ENCODE data around the gene SGSM1. TPM values are rescaled to one million over a fixed set of nuclear protein-coding genes. Genes with fewer than 3 reads are reported as not detected.

Gene SGSM1
- total and polyA plus RNA-seq, 2 donors (not counting 1 experiment from before 2014, with no cell fraction given) = not detected

GRCh38 chr22:24928322-24928721, 122.3 kb downstream of the SGSM1 start:
- no peak for DNase-seq (ENCODE audit: low read depth in 2 of 2)
- no peaks in the 10 kb centered on the region for H3K79me2 ChIP-seq (ENCODE audit: control insufficient read depth, insufficient read depth, low read length)
- no peak overlapping the region for H3K27ac ChIP-seq (ENCODE audit: insufficient read depth, low read length)
- no peaks in the 10 kb centered on the region for H3K27me3 ChIP-seq (ENCODE audit: control insufficient read depth, insufficient read depth, low read length)
- no peaks in the 10 kb centered on the region for H3K4me1 ChIP-seq (ENCODE audit: control insufficient read depth, extremely low read depth, insufficient read depth, low read length)
- no peak overlapping the region for H3K4me3 ChIP-seq (replicated peaks in 1 of 4; ENCODE audit: control extremely low read depth in 1 of 4, insufficient read depth in 1 of 4, low read depth in 3 of 4, low read length in 4 of 4)
- H4K20me1 ChIP-seq (ENCODE audit: control insufficient read depth, extremely low read depth, insufficient read depth, low read length) = no peaks in the 10 kb centered on the region
- H3K36me3 ChIP-seq (ENCODE audit: control insufficient read depth, insufficient read depth, low read length) = no peaks in the 10 kb centered on the region
- TF ChIP-seq EZH2 (IDR thresholded peaks at IDR 0.05; ENCODE audit: low read length, missing control alignments) (no peak), CTCF (conservative IDR thresholded peaks at IDR 0.05 in 1 of 2, IDR thresholded peaks at IDR 0.05 in 1 of 2; ENCODE audit: low read depth in 1 of 2, low read length in 2 of 2) (no peak)
- no peaks in the 10 kb centered on the region for H3K9me3 ChIP-seq (ENCODE audit: control insufficient read depth, insufficient read depth, low read depth, low read length)
- H3K4me2 ChIP-seq (ENCODE audit: extremely low read depth, insufficient read depth, low read length) = no peak overlapping the region
- H3K9ac ChIP-seq (ENCODE audit: insufficient read depth, low read length) = no peak overlapping the region
- no peak overlapping the region for H2AFZ ChIP-seq (ENCODE audit: low read length)

GRCh38 chr22:24930678-24931077, 124.7 kb downstream of the SGSM1 start:
- Histone ChIP-seq H4K20me1 (ENCODE audit: control insufficient read depth, extremely low read depth, insufficient read depth, low read length) (no peaks in the 10 kb centered on the region), H3K27ac (ENCODE audit: insufficient read depth, low read length) (no peak overlapping the region), H3K9ac (ENCODE audit: insufficient read depth, low read length) (no peak overlapping the region), H3K9me3 (ENCODE audit: control insufficient read depth, insufficient read depth, low read depth, low read length) (no peaks in the 10 kb centered on the region), H3K4me2 (ENCODE audit: extremely low read depth, insufficient read depth, low read length) (no peak overlapping the region), H2AFZ (ENCODE audit: low read length) (no peak overlapping the region), H3K4me3 (replicated peaks in 1 of 4; ENCODE audit: control extremely low read depth in 1 of 4, insufficient read depth in 1 of 4, low read depth in 3 of 4, low read length in 4 of 4) (no peak overlapping the region), H3K4me1 (ENCODE audit: control insufficient read depth, extremely low read depth, insufficient read depth, low read length) (no peaks in the 10 kb centered on the region), H3K79me2 (ENCODE audit: control insufficient read depth, insufficient read depth, low read length) (no peaks in the 10 kb centered on the region), H3K27me3 (ENCODE audit: control insufficient read depth, insufficient read depth, low read length) (no peaks in the 10 kb centered on the region), H3K36me3 (ENCODE audit: control insufficient read depth, insufficient read depth, low read length) (no peaks in the 10 kb centered on the region)
- DNase-seq (ENCODE audit: low read depth in 2 of 2) = no peak
- no peak for TF ChIP-seq EZH2 (IDR thresholded peaks at IDR 0.05; ENCODE audit: low read length, missing control alignments)

GRCh38 chr22:24935771-24936483, 129.9 kb downstream of the SGSM1 start:
- H3K27me3 ChIP-seq (ENCODE audit: control insufficient read depth, insufficient read depth, low read length) = no peaks in the 10 kb centered on the region
- TF ChIP-seq CTCF (conservative IDR thresholded peaks at IDR 0.05 in 1 of 2, IDR thresholded peaks at IDR 0.05 in 1 of 2; ENCODE audit: low read depth in 1 of 2, low read length in 2 of 2) (no peak), EZH2 (IDR thresholded peaks at IDR 0.05; ENCODE audit: low read length, missing control alignments) (no peak)
- DNase-seq (ENCODE audit: low read depth in 2 of 2) = no peak
- no peak overlapping the region for H3K4me3 ChIP-seq (replicated peaks in 1 of 4; ENCODE audit: control extremely low read depth in 1 of 4, insufficient read depth in 1 of 4, low read depth in 3 of 4, low read length in 4 of 4)
- H3K36me3 ChIP-seq (ENCODE audit: control insufficient read depth, insufficient read depth, low read length) = no peaks in the 10 kb centered on the region
- H3K9me3 ChIP-seq (ENCODE audit: control insufficient read depth, insufficient read depth, low read depth, low read length) = no peaks in the 10 kb centered on the region
- H3K4me2 ChIP-seq (ENCODE audit: extremely low read depth, insufficient read depth, low read length) = no peak overlapping the region
- H3K9ac ChIP-seq (ENCODE audit: insufficient read depth, low read length) = no peak overlapping the region
- no peaks in the 10 kb centered on the region for H3K4me1 ChIP-seq (ENCODE audit: control insufficient read depth, extremely low read depth, insufficient read depth, low read length)
- no peak overlapping the region for H3K27ac ChIP-seq (ENCODE audit: insufficient read depth, low read length)
- H2AFZ ChIP-seq (ENCODE audit: low read length) = no peak overlapping the region
- no peaks in the 10 kb centered on the region for H3K79me2 ChIP-seq (ENCODE audit: control insufficient read depth, insufficient read depth, low read length)
- H4K20me1 ChIP-seq (ENCODE audit: control insufficient read depth, extremely low read depth, insufficient read depth, low read length) = no peaks in the 10 kb centered on the region

Data from fibroblast of lung (primary cell).